K562 (cell line): ENCODE measurements around the gene IRAG1. TPM values are rescaled to one million over a fixed set of nuclear protein-coding genes. Genes with fewer than 3 reads are reported as not detected.

Experiments
- ARID1B ChIP-seq: fragments of 450-650 bp; IDR thresholded peaks from 2 replicates; pipeline ENCODE4 v1.6.1; 2016; ENCODE audit warnings: antibody characterized with exemption, mild to moderate bottlenecking, inconsistent platforms
- ATF1 ChIP-seq, 2 experiments: fragments of 450-650 bp in 1 of 2; IDR thresholded peaks; 2 replicates each; pipeline ENCODE4 v1.6.1; 2016; ENCODE audit warnings: missing compliant biosample characterization in 1 of 2, missing genetic modification characterization in 1 of 2
- COPS2 ChIP-seq: fragments of 450-650 bp; conservative IDR thresholded peaks from 2 replicates; pipeline ENCODE4 v1.6.1; 2016; ENCODE audit warnings: mild to moderate bottlenecking, moderate library complexity
- CREB3 ChIP-seq: fragments of 450-650 bp; conservative IDR thresholded peaks from 2 replicates; pipeline ENCODE4 v1.6.1; 2016; ENCODE audit warnings: missing genetic modification characterization, low read depth, mild to moderate bottlenecking, missing compliant biosample characterization, moderate library complexity
- EP400 ChIP-seq: fragments of 450-650 bp; IDR thresholded peaks from 2 replicates; pipeline ENCODE4 v1.6.1; 2017; ENCODE audit warnings: antibody characterized with exemption, mild to moderate bottlenecking, moderate library complexity
- FOXA1 ChIP-seq: fragments of 450-650 bp; IDR thresholded peaks from 2 replicates; pipeline ENCODE4 v1.6.1; 2016; ENCODE audit warnings: mild to moderate bottlenecking, borderline replicate concordance
- HLTF ChIP-seq: fragments of 450-650 bp; IDR thresholded peaks from 2 replicates; pipeline ENCODE4 v1.6.1; 2016
- LEF1 ChIP-seq: fragments of 450-650 bp; IDR thresholded peaks from 2 replicates; pipeline ENCODE4 v1.6.1; 2016; ENCODE audit warnings: mild to moderate bottlenecking
- RAD21 ChIP-seq, 2 experiments: fragments of 250-450 bp in 1 of 2; fragments of 450-650 bp in 1 of 2; sonication (Bioruptor Pico) in 1 of 2; formaldehyde crosslinking in 1 of 2; IDR thresholded peaks in 1 of 2; conservative IDR thresholded peaks in 1 of 2; 2 replicates each; pipeline versions ENCODE4 v1.4.0 to v1.8.0; 2020 to 2022; ENCODE audit warnings: mild to moderate bottlenecking in 2 of 2, moderate library complexity in 1 of 2
- RBBP5 ChIP-seq: fragments of 200-600 bp; sonication (generic); IDR thresholded peaks from 2 replicates; pipeline ENCODE4 v1.6.1; 2012; ENCODE audit warnings: borderline replicate concordance, mild to moderate bottlenecking, low read length, control low read depth, inconsistent platforms; ENCODE audit not compliant: insufficient read depth, poor library complexity, severe bottlenecking
- RFX1 ChIP-seq: fragments of 450-650 bp; IDR thresholded peaks from 2 replicates; pipeline ENCODE4 v1.6.1; 2016; ENCODE audit warnings: mild to moderate bottlenecking, moderate library complexity
- SP1 ChIP-seq: sonication (generic); formaldehyde crosslinking; IDR thresholded peaks from 2 replicates; pipeline ENCODE4 v1.8.1; 2022; ENCODE audit warnings: mild to moderate bottlenecking, missing genetic modification reagents
- TEAD4 ChIP-seq, 2 experiments: sonication (generic) in 1 of 2; formaldehyde crosslinking in 1 of 2; IDR thresholded peaks; 2 replicates each; pipeline versions ENCODE4 v1.6.1 to v1.8.0; 2012 to 2022; ENCODE audit warnings: borderline replicate concordance in 1 of 2, inconsistent platforms in 1 of 2, low read length in 1 of 2, mild to moderate bottlenecking in 1 of 2, missing genetic modification reagents in 1 of 2
- TFAP4 ChIP-seq: sonication (generic); formaldehyde crosslinking; IDR thresholded peaks from 2 replicates; pipeline ENCODE4 v1.8.0; 2022; ENCODE audit warnings: missing genetic modification reagents, mild to moderate bottlenecking, moderate library complexity, borderline replicate concordance
- ZNF133 ChIP-seq: fragments of 250-450 bp; sonication (Bioruptor Pico); IDR thresholded peaks from 2 replicates; pipeline ENCODE4 v1.4.0; 2020; ENCODE audit warnings: mild to moderate bottlenecking
- ZNF316 ChIP-seq: fragments of 450-650 bp; IDR thresholded peaks from 2 replicates; pipeline ENCODE4 v1.6.1; 2016
- ZNF324 ChIP-seq: fragments of 250-450 bp; sonication (Bioruptor Pico); IDR thresholded peaks from 2 replicates; pipeline ENCODE4 v1.4.0; 2020; ENCODE audit warnings: mild to moderate bottlenecking
- ZNF592 ChIP-seq: fragments of 450-650 bp; IDR thresholded peaks from 2 replicates; pipeline ENCODE4 v1.6.1; 2017; ENCODE audit warnings: antibody characterized with exemption, mild to moderate bottlenecking
- ZNF639 ChIP-seq, 2 experiments: fragments of 200-800 bp in 1 of 2; sonication (Bioruptor generic) in 1 of 2; sonication (generic) in 1 of 2; formaldehyde crosslinking in 1 of 2; IDR thresholded peaks in 1 of 2; conservative IDR thresholded peaks in 1 of 2; 2 replicates each; pipeline versions ENCODE4 v1.5.0 to v1.6.1; 2016 to 2020; ENCODE audit warnings: missing compliant biosample characterization in 1 of 2, missing genetic modification characterization in 1 of 2, missing genetic modification reagents in 1 of 2
- polyA plus RNA-seq, 8 experiments: library from polyadenylated mRNA; depleted of rRNA in 4 of 8; stranded (reverse) in 5 of 8; unstranded in 3 of 8; fragments of >200 nt; fragmentation: Nextera tagmentation in 2 of 8; fragmentation: Illumina TruSeq in 1 of 8; extraction: Ambion mirVana in 2 of 8; extraction: Trizol in 1 of 8; gene quantifications; 2 replicates each; pipeline versions ENCODE4 v1.2.1 to v1.2.3, GENCODE V29; 2011 to 2014; ENCODE audit warnings: inconsistent platforms in 1 of 8, missing spikeins in 1 of 8
- total RNA-seq, 7 experiments: library from RNA; depleted of rRNA in 6 of 7; stranded (reverse); fragments of >200 nt in 6 of 7; fragmentation: Illumina TruSeq in 2 of 7; extraction: Trizol in 2 of 7; gene quantifications; 2 replicates each; pipeline versions ENCODE4 v1.2.1 to v1.2.3, GENCODE V29; 2011 to 2021; ENCODE audit warnings: low replicate concordance in 1 of 7

Gene IRAG1
- total and polyA plus RNA-seq, 9 of the 15 experiments (the other 6 are each of a cell fraction or from before 2014, with no cell fraction given): 0.01 to 0.22 (median 0.09) TPM; not detected in 1

- TF ChIP-seq ZNF639 (CRISPR knock-in tag; conservative IDR thresholded peaks at IDR 0.05 in 1 of 2, IDR thresholded peaks at IDR 0.05 in 1 of 2) (peak in 1 of 2 experiments; percentile 65; a peak in 1 of 4 replicates), TFAP4 (CRISPR knock-in tag) (no peak), ATF1 (CRISPR knock-in tag; IDR thresholded peaks at IDR 0.05) (no peak), ATF1 (tag; IDR thresholded peaks at IDR 0.05) (no peak), ZNF316 (no peak), SP1 (CRISPR knock-in tag) (no peak), ZNF324 (no peak), EP400 (no peak), TEAD4 (IDR thresholded peaks at IDR 0.05; ENCODE audit: low read length) (peak; percentile 42; the same call in 1 of the 2 replicates), TEAD4 (CRISPR knock-in tag; IDR thresholded peaks at IDR 0.05; ENCODE audit: borderline replicate concordance) (no peak), CREB3 (tag) (peak; percentile 64; the same call in 1 of the 2 replicates), ARID1B (no peak), COPS2 (no peak), LEF1 (no peak), RBBP5 (no peak), FOXA1 (no peak), ZNF592 (peak; percentile 83), ZNF133 (CRISPR knock-in tag) (no peak), RFX1 (no peak), HLTF (no peak), RAD21 (CRISPR knock-in tag; conservative IDR thresholded peaks at IDR 0.05 in 1 of 2, IDR thresholded peaks at IDR 0.05 in 1 of 2) (peak; percentile 92 to 96)
Measured at GRCh38 chr11:10653946-10654810, 39.4 kb downstream of the IRAG1 start (continued).
